Measurements from ENCODE around the gene MID1. TPM values are rescaled to one million over a fixed set of nuclear protein-coding genes. Genes with fewer than 3 reads are reported as not detected.

MID1 gene
- total and polyA plus RNA-seq, 4 donors: 3.4 to 34.7 (median 19.0) TPM

DNA sequence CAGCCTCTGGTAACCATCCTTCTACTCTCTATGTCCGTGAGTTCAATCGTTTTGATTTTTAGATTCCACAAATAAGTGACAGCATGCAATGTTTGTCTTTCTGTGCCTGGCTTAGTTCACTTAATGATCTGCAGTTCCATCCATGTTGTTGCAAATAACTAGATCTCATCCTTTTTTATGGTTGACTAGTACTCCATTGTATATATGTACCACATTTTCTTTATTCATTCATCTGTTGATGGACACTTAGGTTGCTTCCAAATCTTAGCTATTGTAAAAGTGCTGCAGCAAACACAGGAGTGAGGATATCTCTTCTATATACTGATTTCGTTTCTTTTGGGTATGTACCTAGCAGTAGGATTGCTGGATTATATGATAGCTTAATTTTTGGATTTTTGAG lies 140.9 kb downstream of the MID1 start:
- Histone ChIP-seq H3K27ac (ENCODE audit: low read depth in 1 of 2, low read length in 2 of 2) (no peak overlapping the region), H3K4me3 (ENCODE audit: low read length in 2 of 2) (no peak overlapping the region), H3K27me3 (ENCODE audit: control insufficient read depth in 1 of 2, insufficient read depth in 2 of 2, low read length in 1 of 2) (no peaks in the 10 kb centered on the region), H3K9me3 (ENCODE audit: control insufficient read depth, low read length) (no peaks in the 10 kb centered on the region), H3K36me3 (ENCODE audit: control insufficient read depth in 1 of 2, insufficient read depth in 2 of 2, low read length in 1 of 2) (no peaks in the 10 kb centered on the region), H3K4me1 (ENCODE audit: control insufficient read depth in 1 of 2, insufficient read depth in 2 of 2, low read length in 2 of 2) (no peaks in the 10 kb centered on the region)
- DNase-seq: no peak
- intact Hi-C loops (cut with DNase I): no loop called here
- no peak for ATAC-seq (ENCODE audit: low FRiP score)
- WGBS, 2 donors: 68 to 91% methylated on average over 3 of the region's 3 CpGs

DNA sequence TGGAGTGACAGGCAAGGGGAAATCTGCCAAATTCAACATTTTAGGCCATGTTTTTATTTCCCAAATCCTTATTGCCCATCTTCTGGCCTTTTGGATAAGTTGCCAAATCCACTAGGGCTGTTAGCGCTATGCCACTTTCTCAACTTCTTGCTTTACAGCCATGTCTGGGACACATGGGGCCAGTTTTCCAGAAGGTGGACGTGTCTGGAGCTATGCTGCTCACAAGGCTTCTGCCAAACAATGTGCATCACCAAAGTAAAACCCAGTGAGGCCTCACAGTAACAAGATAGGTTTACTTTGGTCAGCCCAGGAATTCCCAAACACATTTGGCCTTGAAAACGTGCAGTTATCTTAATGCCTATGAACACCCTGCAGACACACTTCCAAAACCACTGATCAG lies 142.9 kb downstream of the MID1 start:
- no peak overlapping the region for H3K4me3 ChIP-seq (ENCODE audit: low read length in 2 of 2)
- no peaks in the 10 kb centered on the region for H3K9me3 ChIP-seq (ENCODE audit: control insufficient read depth, low read length)
- no peaks in the 10 kb centered on the region for H3K4me1 ChIP-seq (ENCODE audit: control insufficient read depth in 1 of 2, insufficient read depth in 2 of 2, low read length in 2 of 2)
- ATAC-seq (ENCODE audit: low FRiP score): no peak
- H3K27me3 ChIP-seq (ENCODE audit: control insufficient read depth in 1 of 2, insufficient read depth in 2 of 2, low read length in 1 of 2): no peaks in the 10 kb centered on the region
- DNase-seq: no peak
- no peaks in the 10 kb centered on the region for H3K36me3 ChIP-seq (ENCODE audit: control insufficient read depth in 1 of 2, insufficient read depth in 2 of 2, low read length in 1 of 2)
- WGBS, 2 donors: 30 to 38% methylated on average over 3 of the region's 3 CpGs
- intact Hi-C loops (cut with DNase I): no loop called here
- no peak overlapping the region for H3K27ac ChIP-seq (ENCODE audit: low read depth in 1 of 2, low read length in 2 of 2)

DNA sequence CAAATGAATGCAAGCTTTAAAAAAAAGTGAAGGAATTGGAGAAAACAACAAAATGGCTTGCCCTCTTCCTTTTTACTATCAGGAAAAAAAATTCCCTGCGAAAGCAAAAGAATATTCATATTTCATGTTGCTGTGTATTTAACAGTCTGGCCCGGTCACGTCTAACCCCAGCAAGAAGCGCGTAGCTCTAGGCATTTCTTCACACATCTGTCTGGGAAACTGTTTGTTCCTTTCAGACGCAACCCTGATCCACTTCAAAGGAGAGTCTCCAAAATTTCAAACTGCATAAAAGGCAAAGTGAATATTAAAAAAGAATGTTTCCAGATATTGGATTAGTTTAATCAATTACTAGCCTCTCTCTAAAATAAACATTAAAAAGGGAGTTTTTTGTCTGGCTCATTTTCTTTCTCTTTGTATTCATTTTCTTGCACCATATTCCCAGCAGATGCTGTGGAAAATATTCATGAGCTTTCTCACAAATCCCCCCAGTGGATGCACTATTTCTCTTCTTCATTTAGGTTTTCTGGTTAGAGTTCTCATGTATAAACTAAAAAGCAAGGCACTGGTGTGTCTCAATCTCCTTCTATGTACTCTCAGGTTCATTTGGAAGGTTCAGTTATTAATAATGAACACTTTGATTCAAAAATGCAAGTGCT lies 145.3 kb downstream of the MID1 start:
- H3K27me3 ChIP-seq (ENCODE audit: control insufficient read depth in 1 of 2, insufficient read depth in 2 of 2, low read length in 1 of 2): no peaks in the 10 kb centered on the region
- DNase-seq: no peak
- no peaks in the 10 kb centered on the region for H3K9me3 ChIP-seq (ENCODE audit: control insufficient read depth, low read length)
- no peaks in the 10 kb centered on the region for H3K36me3 ChIP-seq (ENCODE audit: control insufficient read depth in 1 of 2, insufficient read depth in 2 of 2, low read length in 1 of 2)
- WGBS, 2 donors: 40 to 61% methylated on average over 6 of the region's 6 CpGs
- no peak overlapping the region for H3K27ac ChIP-seq (ENCODE audit: low read depth in 1 of 2, low read length in 2 of 2)
- intact Hi-C loops (cut with DNase I): no loop called here
- no peak for ATAC-seq (ENCODE audit: low FRiP score)
- H3K4me3 ChIP-seq (ENCODE audit: low read length in 2 of 2): no peak overlapping the region
- H3K4me1 ChIP-seq (ENCODE audit: control insufficient read depth in 1 of 2, insufficient read depth in 2 of 2, low read length in 2 of 2): no peaks in the 10 kb centered on the region

DNA sequence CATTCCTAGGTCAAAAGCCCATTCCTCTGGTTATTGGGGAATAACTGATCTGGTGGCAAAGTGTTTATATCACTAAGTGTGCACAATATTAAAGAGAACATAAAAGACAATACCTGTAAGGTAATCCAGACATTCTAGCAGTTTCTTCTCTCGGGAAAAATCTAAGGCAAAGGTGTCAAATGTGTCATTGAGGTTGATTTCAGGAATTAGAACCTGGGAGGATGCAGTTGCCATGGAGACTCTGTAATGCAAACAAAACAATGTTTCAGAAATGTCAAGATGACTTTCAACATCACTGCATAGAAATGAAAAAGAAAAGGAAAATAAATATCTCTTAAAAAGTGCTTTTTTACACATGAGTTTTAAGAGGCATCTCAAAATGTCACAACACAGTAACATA lies 145.9 kb downstream of the MID1 start:
- H3K27me3 ChIP-seq (ENCODE audit: control insufficient read depth in 1 of 2, insufficient read depth in 2 of 2, low read length in 1 of 2): no peaks in the 10 kb centered on the region
- no peaks in the 10 kb centered on the region for H3K4me1 ChIP-seq (ENCODE audit: control insufficient read depth in 1 of 2, insufficient read depth in 2 of 2, low read length in 2 of 2)
- intact Hi-C loops (cut with DNase I): no loop called here
- H3K36me3 ChIP-seq (ENCODE audit: control insufficient read depth in 1 of 2, insufficient read depth in 2 of 2, low read length in 1 of 2): no peaks in the 10 kb centered on the region
- no peak for ATAC-seq (ENCODE audit: low FRiP score)
- no peaks in the 10 kb centered on the region for H3K9me3 ChIP-seq (ENCODE audit: control insufficient read depth, low read length)
- H3K27ac ChIP-seq (ENCODE audit: low read depth in 1 of 2, low read length in 2 of 2): no peak overlapping the region
- H3K4me3 ChIP-seq (ENCODE audit: low read length in 2 of 2): no peak overlapping the region
- no peak for DNase-seq
- WGBS, 2 donors: 50 to 56% methylated on average over 1 of the region's 1 CpG

DNA sequence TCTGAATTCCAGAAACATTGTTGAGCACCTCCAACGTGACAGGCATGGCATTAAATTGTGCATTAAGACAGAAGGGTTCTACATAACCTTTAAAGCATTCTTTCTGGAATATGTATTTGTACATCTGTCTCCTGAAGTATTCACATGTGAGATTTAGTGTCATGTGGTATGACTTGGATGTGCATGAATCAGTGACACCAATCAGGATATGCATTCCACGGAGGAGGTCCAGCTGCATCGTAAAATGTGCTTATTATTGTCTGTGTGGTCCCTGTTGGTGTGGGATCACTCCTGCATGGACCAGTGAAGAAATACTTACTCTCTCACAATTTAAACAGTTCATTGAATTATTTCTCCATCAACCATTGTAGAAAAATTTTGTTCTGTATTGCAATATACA lies 149.0 kb downstream of the MID1 start:
- no peak for ATAC-seq (ENCODE audit: low FRiP score)
- H3K27me3 ChIP-seq (ENCODE audit: control insufficient read depth in 1 of 2, insufficient read depth in 2 of 2, low read length in 1 of 2): no peaks in the 10 kb centered on the region
- WGBS, 2 donors: 71 to 92% methylated on average over 3 of the region's 3 CpGs
- intact Hi-C loops (cut with DNase I): no loop called here
- no peak for DNase-seq
- H3K4me1 ChIP-seq (ENCODE audit: control insufficient read depth in 1 of 2, insufficient read depth in 2 of 2, low read length in 2 of 2): no peaks in the 10 kb centered on the region
- H3K4me3 ChIP-seq (ENCODE audit: low read length in 2 of 2): no peak overlapping the region
- H3K27ac ChIP-seq (ENCODE audit: low read depth in 1 of 2, low read length in 2 of 2): no peak overlapping the region
- H3K36me3 ChIP-seq (ENCODE audit: control insufficient read depth in 1 of 2, insufficient read depth in 2 of 2, low read length in 1 of 2): no peaks in the 10 kb centered on the region
- no peaks in the 10 kb centered on the region for H3K9me3 ChIP-seq (ENCODE audit: control insufficient read depth, low read length)

DNA sequence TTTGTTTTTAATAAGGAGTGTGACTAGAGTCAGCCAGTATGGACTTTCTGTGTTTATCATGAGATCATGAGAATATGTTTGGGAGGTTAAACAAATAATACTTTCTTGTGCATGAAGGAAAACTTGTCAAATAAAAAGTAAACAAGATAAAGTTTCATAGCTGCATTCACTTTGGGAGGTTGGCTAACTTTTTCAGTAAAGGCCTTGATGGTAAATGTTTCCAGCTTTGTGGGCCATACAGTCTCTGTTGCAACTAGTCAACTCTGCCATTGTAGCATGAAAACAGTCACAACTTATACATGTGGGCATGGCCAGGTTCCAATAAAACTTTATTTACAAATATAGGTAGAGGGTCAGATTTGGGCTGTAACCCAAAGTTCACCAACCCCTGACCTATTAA lies 150.4 kb downstream of the MID1 start:
- Histone ChIP-seq H3K36me3 (ENCODE audit: control insufficient read depth in 1 of 2, insufficient read depth in 2 of 2, low read length in 1 of 2) (no peaks in the 10 kb centered on the region), H3K4me1 (ENCODE audit: control insufficient read depth in 1 of 2, insufficient read depth in 2 of 2, low read length in 2 of 2) (no peaks in the 10 kb centered on the region), H3K9me3 (ENCODE audit: control insufficient read depth, low read length) (no peaks in the 10 kb centered on the region), H3K4me3 (ENCODE audit: low read length in 2 of 2) (no peak overlapping the region), H3K27ac (ENCODE audit: low read depth in 1 of 2, low read length in 2 of 2) (no peak overlapping the region), H3K27me3 (ENCODE audit: control insufficient read depth in 1 of 2, insufficient read depth in 2 of 2, low read length in 1 of 2) (no peaks in the 10 kb centered on the region)
- intact Hi-C loops (cut with DNase I): no loop called here
- ATAC-seq (ENCODE audit: low FRiP score) (no peak), DNase-seq (no peak)

DNA sequence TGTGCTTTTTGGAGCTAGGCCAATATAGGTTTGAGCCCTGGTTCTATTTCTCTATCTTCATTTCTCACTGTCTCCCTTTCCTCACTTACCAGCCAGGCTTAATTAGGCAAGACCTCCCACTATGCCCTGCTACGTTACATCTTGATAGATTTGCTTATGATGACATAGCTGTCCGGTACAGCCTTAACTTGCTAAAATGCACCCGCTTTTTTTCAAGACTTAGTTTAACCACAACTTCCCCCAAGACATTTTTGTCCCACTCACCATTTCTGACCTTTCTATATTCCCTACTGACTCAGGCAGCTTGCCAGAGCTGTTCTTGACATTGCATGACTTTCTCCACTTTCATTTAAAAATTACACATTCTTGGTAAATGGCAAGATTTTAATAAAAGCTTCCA lies 152.6 kb downstream of the MID1 start:
- Histone ChIP-seq H3K36me3 (ENCODE audit: control insufficient read depth in 1 of 2, insufficient read depth in 2 of 2, low read length in 1 of 2) (no peaks in the 10 kb centered on the region), H3K27ac (ENCODE audit: low read depth in 1 of 2, low read length in 2 of 2) (no peak overlapping the region), H3K4me3 (ENCODE audit: low read length in 2 of 2) (no peak overlapping the region), H3K4me1 (ENCODE audit: control insufficient read depth in 1 of 2, insufficient read depth in 2 of 2, low read length in 2 of 2) (no peaks in the 10 kb centered on the region), H3K9me3 (ENCODE audit: control insufficient read depth, low read length) (no peaks in the 10 kb centered on the region), H3K27me3 (ENCODE audit: control insufficient read depth in 1 of 2, insufficient read depth in 2 of 2, low read length in 1 of 2) (no peaks in the 10 kb centered on the region)
- intact Hi-C loops (cut with DNase I): no loop called here
- 83% methylated on average over 3 of the region's 3 CpGs for WGBS, 2 donors
- ATAC-seq (ENCODE audit: low FRiP score) (no peak), DNase-seq (no peak)

DNA sequence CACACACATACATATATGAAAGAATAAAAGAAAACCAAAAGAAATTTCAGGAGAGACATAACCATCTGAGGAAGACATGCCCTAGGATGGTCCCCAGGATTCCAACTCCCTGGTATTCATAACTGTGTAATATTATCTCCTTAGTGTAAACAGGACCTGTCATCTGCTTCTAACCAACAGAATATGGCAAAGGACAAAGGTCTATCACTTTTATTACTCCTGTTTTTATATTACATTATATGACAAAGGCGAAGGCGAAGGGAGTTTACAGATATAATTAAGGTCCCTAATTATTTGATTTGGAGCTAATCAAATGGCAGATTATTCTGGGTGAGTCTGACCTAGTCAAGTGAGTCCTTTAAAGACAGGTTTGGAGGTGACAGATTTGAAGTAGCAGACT lies 155.1 kb downstream of the MID1 start:
- Histone ChIP-seq H3K36me3 (ENCODE audit: control insufficient read depth in 1 of 2, insufficient read depth in 2 of 2, low read length in 1 of 2) (no peaks in the 10 kb centered on the region), H3K4me3 (ENCODE audit: low read length in 2 of 2) (no peak overlapping the region), H3K9me3 (ENCODE audit: control insufficient read depth, low read length) (no peaks in the 10 kb centered on the region), H3K4me1 (ENCODE audit: control insufficient read depth in 1 of 2, insufficient read depth in 2 of 2, low read length in 2 of 2) (no peaks in the 10 kb centered on the region), H3K27ac (ENCODE audit: low read depth in 1 of 2, low read length in 2 of 2) (no peak overlapping the region), H3K27me3 (ENCODE audit: control insufficient read depth in 1 of 2, insufficient read depth in 2 of 2, low read length in 1 of 2) (no peaks in the 10 kb centered on the region)
- intact Hi-C loops (cut with DNase I): no loop called here
- no peak for ATAC-seq (ENCODE audit: low FRiP score)
- 91 to 97% methylated on average over 2 of the region's 2 CpGs for WGBS, 2 donors
- no peak for DNase-seq

DNA sequence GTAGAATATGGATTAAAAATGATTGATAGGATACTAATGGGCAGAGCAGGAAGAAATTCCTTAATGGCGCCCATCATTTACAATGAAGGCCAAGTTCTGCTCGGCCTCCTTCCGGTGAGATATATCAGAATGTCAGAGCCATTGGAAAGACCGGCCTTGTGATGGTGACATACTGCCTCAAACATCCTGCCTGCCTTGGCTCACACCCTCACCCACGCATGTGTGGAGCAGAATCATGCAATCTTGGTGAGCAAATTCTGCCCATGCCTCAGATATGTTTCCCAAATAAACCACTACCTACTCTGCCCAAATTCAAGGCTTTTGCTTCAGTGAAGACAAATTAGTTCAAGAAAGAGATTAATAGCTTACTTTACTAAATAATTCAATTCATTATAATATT lies 163.3 kb downstream of the MID1 start:
- intact Hi-C loops (cut with DNase I): no loop called here
- Histone ChIP-seq H3K9me3 (ENCODE audit: control insufficient read depth, low read length) (no peaks in the 10 kb centered on the region), H3K27me3 (ENCODE audit: control insufficient read depth in 1 of 2, insufficient read depth in 2 of 2, low read length in 1 of 2) (no peaks in the 10 kb centered on the region), H3K27ac (ENCODE audit: low read depth in 1 of 2, low read length in 2 of 2) (no peak overlapping the region), H3K4me1 (ENCODE audit: control insufficient read depth in 1 of 2, insufficient read depth in 2 of 2, low read length in 2 of 2) (no peaks in the 10 kb centered on the region), H3K4me3 (ENCODE audit: low read length in 2 of 2) (no peak overlapping the region), H3K36me3 (ENCODE audit: control insufficient read depth in 1 of 2, insufficient read depth in 2 of 2, low read length in 1 of 2) (no peaks in the 10 kb centered on the region)
- ATAC-seq (ENCODE audit: low FRiP score) (no peak), DNase-seq (peak in 1 of 2 donors; percentile 45)
- 44 to 58% methylated on average over 5 of the region's 5 CpGs for WGBS, 2 donors

All from aorta (tissue), 5 donors.